HepG2 (cell line): ENCODE measurements around the gene SMIM41. TPM values are rescaled to one million over a fixed set of nuclear protein-coding genes. Genes with fewer than 3 reads are reported as not detected.

Source experiments
- ATAC-seq: fragments of 200-7000 bp; cut with Tn5 transposase; 3 replicates; pipeline ENCODE4 v1.9.1; 2020; ENCODE audit warnings: mild to moderate bottlenecking, moderate library complexity
- BruUV-seq: library from RNA; stranded (reverse); fragments of 400-500 nt; replicated peaks from 2 replicates; lab custom pipeline; 2021; lab: Mats Ljungman, UMichigan
- CTCF ChIA-PET: fragments of 300-600 bp; formaldehyde crosslinking; extraction: SDS; loops from one replicate; lab custom pipeline; 2021; ENCODE audit warnings: low total read pairs, inconsistent platforms, low intra/inter-chr PET ratio; lab: Yijun Ruan, JAX
- POLR2A ChIA-PET: fragments of 350-600 bp; sonication (Branson Sonifier 250); formaldehyde crosslinking; loops from one replicate; lab custom pipeline; 2020; ENCODE audit warnings: antibody characterized with exemption, inconsistent platforms; lab: Yijun Ruan, JAX
- DNase-seq: peaks from one replicate; pipeline ENCODE4 v3.0.0-alpha.2; 2015; ENCODE audit warnings: low spot score
- FAIRE-seq: peaks from 3 replicates; lab custom pipeline; 2011; peaks lifted over from hg19 to GRCh38; lab: Jason Lieb, UNC
- H2AFZ ChIP-seq: one replicate; pipeline ENCODE4 v1.6.1; 2011; ENCODE audit warnings: low read length, inconsistent platforms
- H3K27ac ChIP-seq: fragments of 300-600 bp; 3 replicates; pipeline ENCODE4 v1.8.0; 2011; ENCODE audit warnings: mixed run types, mild to moderate bottlenecking, mixed read lengths, low read length, inconsistent platforms; ENCODE audit not compliant: insufficient read depth; ENCODE audit errors: extremely low read length
- H3K27me3 ChIP-seq, 2 experiments: fragments of 200-600 bp in 1 of 2; 2 replicates in 1 of 2; 3 replicates in 1 of 2; pipeline versions ENCODE4 v1.6.0 to v1.8.0; 2011; ENCODE audit warnings: low read length in 2 of 2, mild to moderate bottlenecking in 2 of 2, moderate library complexity in 2 of 2, inconsistent platforms in 1 of 2; ENCODE audit not compliant: insufficient read depth in 2 of 2, control insufficient read depth in 1 of 2
- H3K36me3 ChIP-seq, 2 experiments: fragments of 200-600 bp in 1 of 2; replicated peaks in 1 of 2; 2 replicates in 1 of 2; 3 replicates in 1 of 2; pipeline versions ENCODE4 v1.5.1 to v1.8.0; 2011; ENCODE audit warnings: low read length in 2 of 2, inconsistent platforms in 1 of 2; ENCODE audit not compliant: insufficient read depth in 2 of 2, control insufficient read depth in 1 of 2
- H3K4me1 ChIP-seq: 2 replicates; pipeline ENCODE4 v1.5.1; 2012; ENCODE audit warnings: low read length, inconsistent platforms; ENCODE audit not compliant: insufficient read depth
- H3K4me2 ChIP-seq: 2 replicates; pipeline ENCODE4 v1.6.0; 2011; ENCODE audit warnings: low read depth, low read length, inconsistent platforms
- H3K4me3 ChIP-seq, 3 experiments: fragments of 200-600 bp in 1 of 3; sonication (generic), shearing (Covaris generic) in 1 of 3; replicated peaks in 1 of 3; 2 replicates each; pipeline ENCODE4 v1.5.1; 2011 to 2016; ENCODE audit warnings: low read length in 3 of 3, inconsistent platforms in 2 of 3, low read depth in 2 of 3, mild to moderate bottlenecking in 2 of 3, control low read depth in 1 of 3, mixed read lengths in 1 of 3; ENCODE audit not compliant: insufficient read depth in 1 of 3
- H3K79me2 ChIP-seq: one replicate; pipeline ENCODE4 v1.6.1; 2011; ENCODE audit warnings: low read length, inconsistent platforms; ENCODE audit not compliant: insufficient read depth
- H3K9ac ChIP-seq: 2 replicates; pipeline ENCODE4 v1.6.0; 2011; ENCODE audit warnings: mild to moderate bottlenecking, low read depth, low read length, inconsistent platforms; ENCODE audit not compliant: insufficient read depth
- H3K9me3 ChIP-seq: 2 replicates; pipeline ENCODE4 v1.5.1; 2012; ENCODE audit warnings: mild to moderate bottlenecking, low read length
- H4K20me1 ChIP-seq: 2 replicates; pipeline ENCODE4 v1.6.0; 2011; ENCODE audit warnings: inconsistent platforms, mild to moderate bottlenecking, low read length, moderate library complexity; ENCODE audit not compliant: insufficient read depth
- FOXJ3 ChIP-seq: sonication (generic); formaldehyde crosslinking; IDR thresholded peaks from 2 replicates; pipeline ENCODE4 v1.4.0; 2020; ENCODE audit warnings: missing genetic modification reagents, mild to moderate bottlenecking, borderline replicate concordance
- HCFC1 ChIP-seq: fragments of 150-350 bp; IDR thresholded peaks from 2 replicates; pipeline ENCODE4 v1.6.1; 2014; ENCODE audit warnings: low read depth, low read length
- RARG ChIP-seq: sonication (generic); formaldehyde crosslinking; IDR thresholded peaks from 2 replicates; pipeline ENCODE4 v1.4.0; 2020; ENCODE audit warnings: low read depth, mild to moderate bottlenecking, missing genetic modification reagents
- RFXAP ChIP-seq: sonication (generic); formaldehyde crosslinking; IDR thresholded peaks from 2 replicates; pipeline ENCODE4 v1.4.0; 2020; ENCODE audit warnings: missing genetic modification reagents, borderline replicate concordance
- SMAD3 ChIP-seq: sonication (generic); formaldehyde crosslinking; IDR thresholded peaks from 2 replicates; pipeline ENCODE4 v1.4.0; 2020; ENCODE audit warnings: missing genetic modification reagents
- ZNF768 ChIP-seq: sonication (generic); formaldehyde crosslinking; IDR thresholded peaks from 2 replicates; pipeline ENCODE4 v1.4.0; 2020; ENCODE audit warnings: missing genetic modification reagents
- ZSCAN31 ChIP-seq: sonication (generic); formaldehyde crosslinking; IDR thresholded peaks from 2 replicates; pipeline ENCODE4 v1.5.0; 2020; ENCODE audit warnings: low read depth, mild to moderate bottlenecking, missing genetic modification reagents
- WGBS: methylation state at CpG from one replicate; pipeline ENCODE4 v1.1.6; 2017; ENCODE audit warnings: low lambda C conversion rate; 5-methylcytosine and 5-hydroxymethylcytosine counted together
- in situ Hi-C: cut with HindIII; loops from 2 replicates; pipeline ENCODE4 v1.10.0; 2017; ENCODE audit warnings: low pct_unique_long_range_greater_than_20kb; ENCODE audit not compliant: extremely low pct_ligation_motif_present
- intact Hi-C: fragments of 100-400 bp; cut with micrococcal nuclease; formaldehyde crosslinking; loops from one replicate; pipeline ENCODE4 v1.10.0; 2022; ENCODE audit not compliant: unreplicated experiment
- polyA plus RNA-seq, 8 experiments: library from polyadenylated mRNA; depleted of rRNA in 3 of 8; stranded (reverse) in 7 of 8; unstranded in 1 of 8; fragments of >200 nt; fragmentation: Illumina TruSeq in 4 of 8; extraction: Trizol in 4 of 8; gene quantifications; 2 replicates each; pipeline versions ENCODE4 v1.2.1 to v1.2.3, GENCODE V29; 2011 to 2016; ENCODE audit warnings: low read depth in 4 of 8, missing spikeins in 1 of 8, mixed read lengths in 1 of 8; ENCODE audit not compliant: insufficient read depth in 1 of 8
- total RNA-seq, 5 experiments: library from RNA; depleted of rRNA; stranded (reverse); fragments of >200 nt; fragmentation: Illumina TruSeq; extraction: Trizol; gene quantifications; 2 replicates each; pipeline ENCODE4 v1.2.3, GENCODE V29; 2016; ENCODE audit warnings: low read depth in 1 of 5

The SMIM41 gene
- total and polyA plus RNA-seq, 2 of the 13 experiments (the other 11 are each of a cell fraction or from before 2014, with no cell fraction given), result not detected

DNA sequence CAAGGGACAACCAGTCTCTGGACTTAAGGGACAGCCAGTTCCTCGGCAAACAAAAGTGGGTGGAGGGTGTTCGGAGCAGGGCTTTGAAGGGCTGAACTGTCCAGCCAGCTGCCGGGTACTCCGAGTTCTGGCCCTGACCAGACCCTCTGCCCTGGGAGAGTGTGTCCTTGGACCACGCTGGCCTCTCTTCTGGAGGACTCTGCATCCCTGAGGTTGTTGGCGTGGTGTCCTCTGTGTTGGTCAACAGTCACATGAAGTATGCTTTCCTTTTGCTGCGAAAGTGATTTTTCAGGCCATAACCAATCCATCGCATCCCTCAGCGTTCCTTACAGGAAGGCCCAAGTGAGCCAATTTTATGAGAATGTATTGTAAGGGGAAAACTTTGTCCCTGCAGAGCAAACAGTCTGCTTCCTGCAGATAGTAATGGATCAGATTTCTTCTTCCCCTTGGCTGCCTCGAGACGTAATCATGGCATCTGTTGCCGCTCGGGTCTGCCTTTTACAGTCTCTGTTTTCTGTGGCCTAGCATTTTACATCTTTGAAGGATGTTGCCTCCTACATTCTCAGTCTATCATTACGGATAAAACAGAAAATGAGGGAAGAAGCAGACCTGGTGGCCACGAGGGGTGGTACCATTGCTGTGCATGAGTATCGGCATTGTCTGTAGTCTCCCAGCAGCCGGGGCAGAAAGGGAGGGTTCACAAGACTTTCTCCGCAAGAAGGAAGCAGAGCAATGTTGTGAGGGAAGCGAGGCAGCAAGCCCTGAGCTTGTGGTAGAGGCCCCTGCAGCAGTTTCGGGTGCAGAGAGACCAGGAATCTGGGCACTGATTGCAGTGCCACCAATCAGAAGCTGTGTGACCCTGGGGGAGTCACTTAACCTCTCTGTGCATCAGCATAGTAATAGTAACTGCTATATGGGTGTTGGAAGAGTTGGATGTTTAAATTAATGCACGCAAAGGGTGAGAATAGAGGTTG, 47.4 kb downstream of the SMIM41 start:
- no peaks in the 10 kb centered on the region for H4K20me1 ChIP-seq
- TF ChIP-seq FOXJ3 (no peak), RFXAP (no peak), HCFC1 (no peak), ZSCAN31 (CRISPR knock-in tag) (no peak), RARG (no peak), SMAD3 (no peak), ZNF768 (peak; percentile 92)
- no peak overlapping the region for H3K4me3 ChIP-seq
- in situ Hi-C loops, result loop anchor here (25.0 kb wide), 2 partner anchors 410 to 860 kb away; no protein-coding TSS in a partner anchor
- intact Hi-C loops, result no loop called here
- H2AFZ ChIP-seq, result no peak overlapping the region
- POLR2A ChIA-PET, result no interaction called here
- WGBS, result 33% methylated on average over 15 of the region's 21 CpGs
- peaks cover 4 to 36% of the 10 kb centered on the region in 2 experiments; a peak in 3 of 5 replicates for H3K27me3 ChIP-seq
- H3K27ac ChIP-seq, result no peak overlapping the region
- no peaks in the 10 kb centered on the region for H3K79me2 ChIP-seq
- H3K9me3 ChIP-seq, result no peaks in the 10 kb centered on the region
- ATAC-seq, result no peak
- CTCF ChIA-PET, result no interaction called here
- peaks cover 22% of the 10 kb centered on the region for H3K4me1 ChIP-seq
- H3K9ac ChIP-seq, result no peak overlapping the region
- no peak for DNase-seq
- no TSS peak for BruUV-seq
- H3K4me2 ChIP-seq, result no peak overlapping the region
- H3K36me3 ChIP-seq, result no peaks in the 10 kb centered on the region
- no peak for FAIRE-seq
